Large intestine (tissue), 3 donors: Measurements from ENCODE around the gene ABCG4. TPM values are rescaled to one million over a fixed set of nuclear protein-coding genes. Genes with fewer than 3 reads are reported as not detected.
"Not testable (repeated sequence)": the region's sequence is repeated elsewhere in the genome, so short reads cannot be mapped to it uniquely, and the experiment has no call there.

Experiments used
- DNase-seq, 2 donors: peaks; one replicate each; pipeline versions ENCODE4 v3.0.0 to v3.0.0-alpha.2; 2013
- H3K27ac ChIP-seq: one replicate; pipeline ENCODE4 v1.5.1; 2013; ENCODE audit warnings: low read length
- H3K27me3 ChIP-seq: 2 replicates; pipeline ENCODE4 v1.6.1; 2013; ENCODE audit warnings: low read length; ENCODE audit not compliant: control insufficient read depth, insufficient read depth
- H3K36me3 ChIP-seq: 2 replicates; pipeline ENCODE4 v1.6.1; 2013; ENCODE audit warnings: low read length; ENCODE audit not compliant: control insufficient read depth, insufficient read depth
- H3K4me1 ChIP-seq: one replicate; pipeline ENCODE4 v1.6.1; 2013; ENCODE audit warnings: low read length; ENCODE audit not compliant: control insufficient read depth, insufficient read depth
- H3K4me3 ChIP-seq: one replicate; pipeline ENCODE4 v1.5.1; 2013; ENCODE audit warnings: low read length
- H3K9me3 ChIP-seq: one replicate; pipeline ENCODE4 v1.6.1; 2013; ENCODE audit warnings: mild to moderate bottlenecking, low read depth, low read length, moderate library complexity; ENCODE audit not compliant: control insufficient read depth
- WGBS: methylation state at CpG from one replicate; pipeline ENCODE4 v1.1.5; 2013; ENCODE audit warnings: low lambda C conversion rate; ENCODE audit not compliant: insufficient coverage; 5-methylcytosine and 5-hydroxymethylcytosine counted together
- polyA plus RNA-seq: library from polyadenylated mRNA; unstranded; fragments of 120-200 nt; gene quantifications from one replicate; pipeline ENCODE4 v1.2.1, GENCODE V29; 2013

The ABCG4 gene
- polyA plus RNA-seq, 1 donor: 1.2 TPM

GRCh38 chr11:119191265-119191664, 42.4 kb downstream of the ABCG4 start:
- H3K9me3 ChIP-seq, DNase-seq, H3K36me3 ChIP-seq, H3K27ac ChIP-seq, H3K4me3 ChIP-seq, H3K27me3 ChIP-seq: not testable (repeated sequence)
- peaks cover 28% of the 10 kb centered on the region for H3K4me1 ChIP-seq
- no CpG with 5 or more reads among the region's 14 CpGs for WGBS

GRCh38 chr11:119192111-119192510, 43.3 kb downstream of the ABCG4 start:
- Histone ChIP-seq H3K27me3 (no peaks in the 10 kb centered on the region), H3K4me1 (peaks cover 22% of the 10 kb centered on the region), H3K4me3 (no peak overlapping the region), H3K9me3 (no peaks in the 10 kb centered on the region), H3K27ac (no peak overlapping the region), H3K36me3 (peaks cover 3% of the 10 kb centered on the region)
- WGBS: no CpG with 5 or more reads among the region's 3 CpGs
- no peak for DNase-seq

DNA sequence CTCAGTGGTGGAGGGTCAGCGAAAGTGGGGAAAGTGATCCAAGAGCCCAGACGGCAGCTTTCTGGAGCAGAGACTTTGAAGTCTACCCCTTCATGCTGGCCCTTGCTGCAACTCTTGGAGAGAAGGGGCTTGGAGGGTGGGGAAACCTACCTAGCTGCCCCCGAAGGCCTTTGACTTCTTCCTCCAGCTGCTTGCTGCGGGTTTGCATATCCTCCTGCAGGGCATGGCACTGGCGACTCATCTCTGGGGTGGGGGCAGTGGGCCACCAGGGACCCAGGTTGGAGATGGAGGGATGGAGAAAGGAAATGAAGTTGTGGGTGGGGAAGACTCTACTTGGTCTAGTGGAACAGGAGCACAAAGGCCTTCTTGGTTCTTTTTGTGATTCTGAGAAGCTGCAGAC, 44.1 kb downstream of the ABCG4 start:
- no peak for DNase-seq
- WGBS: no CpG with 5 or more reads among the region's 5 CpGs
- H3K36me3 ChIP-seq: peaks cover 3% of the 10 kb centered on the region

GRCh38 chr11:119193626-119194025, 44.8 kb downstream of the ABCG4 start:
- no peak for DNase-seq
- H3K4me1 ChIP-seq: peaks cover 12% of the 10 kb centered on the region
- no peaks in the 10 kb centered on the region for H3K9me3 ChIP-seq
- no peaks in the 10 kb centered on the region for H3K27me3 ChIP-seq
- no CpG with 5 or more reads among the region's 10 CpGs for WGBS
- no peak overlapping the region for H3K4me3 ChIP-seq
- peaks cover 3% of the 10 kb centered on the region for H3K36me3 ChIP-seq
- H3K27ac ChIP-seq: no peak overlapping the region

More for the DNA sequence above, 44.1 kb downstream of the ABCG4 start:
- peaks cover 14% of the 10 kb centered on the region for H3K4me1 ChIP-seq
- H3K27ac ChIP-seq: no peak overlapping the region
- no peaks in the 10 kb centered on the region for H3K9me3 ChIP-seq
- no peak overlapping the region for H3K4me3 ChIP-seq
- H3K27me3 ChIP-seq: no peaks in the 10 kb centered on the region

GRCh38 chr11:119194811-119195440, 46.1 kb downstream of the ABCG4 start:
- no peaks in the 10 kb centered on the region for H3K4me1 ChIP-seq
- no peak for DNase-seq
- H3K36me3 ChIP-seq: peaks cover 3% of the 10 kb centered on the region
- H3K4me3 ChIP-seq: no peak overlapping the region
- no peak overlapping the region for H3K27ac ChIP-seq
- WGBS: no CpG with 5 or more reads among the region's 7 CpGs
- H3K9me3 ChIP-seq: no peaks in the 10 kb centered on the region
- no peaks in the 10 kb centered on the region for H3K27me3 ChIP-seq

GRCh38 chr11:119195680-119196079, 46.8 kb downstream of the ABCG4 start:
- Histone ChIP-seq H3K36me3 (no peaks in the 10 kb centered on the region), H3K27ac (no peak overlapping the region), H3K4me1 (no peaks in the 10 kb centered on the region), H3K27me3 (no peaks in the 10 kb centered on the region), H3K4me3 (no peak overlapping the region), H3K9me3 (no peaks in the 10 kb centered on the region)
- DNase-seq: peak in 1 of 2 donors; percentile 63
- WGBS: no CpG with 5 or more reads among the region's 6 CpGs

- Histone ChIP-seq H3K27me3 (no peaks in the 10 kb centered on the region), H3K9me3 (no peaks in the 10 kb centered on the region), H3K36me3 (no peaks in the 10 kb centered on the region), H3K4me3 (no peak overlapping the region), H3K4me1 (no peaks in the 10 kb centered on the region), H3K27ac (no peak overlapping the region)
- no CpG with 5 or more reads among the region's 5 CpGs for WGBS
- peak; percentile 87 for DNase-seq
Measured at GRCh38 chr11:119196833-119197483, 48.1 kb downstream of the ABCG4 start.

- DNase-seq: no peak
- Histone ChIP-seq H3K4me3 (no peak overlapping the region), H3K4me1 (no peaks in the 10 kb centered on the region), H3K27me3 (no peaks in the 10 kb centered on the region), H3K36me3 (no peaks in the 10 kb centered on the region), H3K9me3 (no peaks in the 10 kb centered on the region), H3K27ac (no peak overlapping the region)
- 40% methylated on average over 1 of the region's 6 CpGs for WGBS
Measured at GRCh38 chr11:119198925-119199324, 50.1 kb downstream of the ABCG4 start.

GRCh38 chr11:119201236-119201635, 52.4 kb downstream of the ABCG4 start:
- not testable (repeated sequence) for H3K4me1 ChIP-seq, H3K9me3 ChIP-seq, H3K4me3 ChIP-seq, DNase-seq, H3K27ac ChIP-seq, H3K27me3 ChIP-seq, H3K36me3 ChIP-seq
- no CpG with 5 or more reads among the region's 5 CpGs for WGBS

DNA sequence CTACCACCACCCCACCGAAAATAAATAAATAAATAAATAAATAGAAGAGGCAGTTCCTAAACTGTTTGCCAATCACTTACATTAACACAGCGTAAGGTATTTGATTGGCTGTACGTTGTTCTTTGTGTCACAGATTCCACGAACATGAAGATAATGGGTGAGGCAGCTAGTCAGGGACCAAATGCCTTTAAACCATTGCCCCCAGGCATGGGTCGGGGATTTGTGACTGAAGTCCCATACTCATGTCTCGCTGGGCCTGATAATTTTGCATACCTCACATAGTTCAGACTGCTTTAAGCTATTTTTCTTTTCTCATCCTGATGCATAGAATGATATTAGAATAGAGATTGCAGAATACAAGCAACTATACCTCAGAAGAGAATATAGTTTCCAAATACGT, 53.7 kb downstream of the ABCG4 start:
- Histone ChIP-seq H3K4me3 (no peak overlapping the region), H3K27ac (no peak overlapping the region), H3K27me3 (no peaks in the 10 kb centered on the region), H3K36me3 (no peaks in the 10 kb centered on the region), H3K4me1 (peaks cover 5% of the 10 kb centered on the region), H3K9me3 (no peaks in the 10 kb centered on the region)
- no peak for DNase-seq
- no CpG with 5 or more reads among the region's 7 CpGs for WGBS

DNA sequence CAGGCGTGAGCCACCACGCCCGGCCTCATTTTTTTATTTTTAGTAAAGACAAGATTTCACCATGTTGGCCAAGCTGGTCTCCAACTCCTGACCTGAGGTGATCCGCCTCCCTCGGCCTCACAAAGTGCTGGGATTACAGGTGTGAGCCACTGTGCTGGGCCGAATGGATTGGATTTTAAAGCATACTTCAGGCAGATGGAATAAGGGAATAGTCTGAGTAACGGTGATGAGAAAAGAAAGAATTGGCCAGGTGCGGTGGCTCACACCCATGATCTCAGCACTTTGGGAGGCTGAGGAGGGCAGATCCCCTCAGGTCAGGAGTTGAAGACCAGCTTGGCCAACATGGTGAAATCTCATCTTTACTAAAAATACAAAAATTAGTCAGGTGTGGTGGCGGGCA, 55.2 kb downstream of the ABCG4 start:
- Histone ChIP-seq H3K9me3 (no peaks in the 10 kb centered on the region), H3K27ac (no peak overlapping the region), H3K4me3 (no peak overlapping the region), H3K4me1 (peaks cover 9% of the 10 kb centered on the region), H3K36me3 (no peaks in the 10 kb centered on the region), H3K27me3 (no peaks in the 10 kb centered on the region)
- no peak for DNase-seq
- WGBS: 100% methylated on average over 1 of the region's 9 CpGs
